ENCODE results near the gene RNU6-1.
A peak's percentile ranks its signal among the peaks of the same experiment; 100 is the strongest.

Gene RNU6-1

DNA sequence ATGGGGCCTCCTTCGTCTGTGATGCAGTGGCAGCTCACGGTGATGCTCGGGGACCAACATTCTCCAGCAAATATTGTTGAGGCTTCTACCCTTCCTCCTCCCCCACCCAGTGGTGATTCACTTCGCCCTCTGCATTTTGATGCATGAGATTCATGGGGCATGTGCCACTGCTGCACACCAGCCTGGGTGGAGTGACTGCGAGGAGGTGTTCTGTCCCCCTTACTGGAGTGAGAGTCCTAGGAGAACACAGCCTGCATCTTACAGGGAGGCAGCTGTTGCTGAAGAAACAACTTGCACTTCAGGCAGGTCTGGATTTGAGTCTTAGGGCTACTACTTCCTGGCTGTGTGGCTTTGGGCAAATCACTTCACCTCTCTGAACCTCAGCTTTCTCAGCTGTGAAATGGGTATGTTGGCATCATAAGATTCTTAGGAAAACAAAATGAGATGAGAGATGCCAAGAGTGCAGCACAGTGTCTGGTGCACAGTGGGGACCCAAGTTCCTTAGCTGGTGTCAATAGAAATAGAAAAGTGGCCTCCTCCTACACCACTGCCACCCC, 24.7 kb downstream of the RNU6-1 start:
- Histone ChIP-seq H2BK120ac (ENCODE audit: low read depth, low read length) (no peak overlapping the region), H3K9ac (ENCODE audit: low read depth, low read length, poor library complexity) (no peak overlapping the region), H3K14ac (ENCODE audit: low read length) (no peak overlapping the region), H3K9me3 (replicated peaks in 1 of 2; ENCODE audit: control insufficient read depth in 2 of 2, insufficient read depth in 1 of 2, low read depth in 1 of 2, low read length in 2 of 2) (peaks cover 10 to 19% of the 10 kb centered on the region in 2 donors), H3K27ac (replicated peaks; ENCODE audit: low read length) (no peak overlapping the region), H3K4ac (ENCODE audit: low read length) (no peak overlapping the region), H3K23ac (ENCODE audit: low read depth, low read length, poor library complexity) (no peak overlapping the region), H2BK15ac (ENCODE audit: low read length) (no peak overlapping the region), H3K18ac (ENCODE audit: low read length) (no peak overlapping the region), H2BK12ac (ENCODE audit: low read length) (no peak overlapping the region), H3K27me3 (ENCODE audit: control insufficient read depth in 3 of 3, insufficient read depth in 3 of 3, low read depth in 1 of 3, low read length in 3 of 3) (peaks cover 9 to 33% (median 27%) of the 10 kb centered on the region in 3 experiments), H2BK5ac (ENCODE audit: low read length) (no peak overlapping the region), H3K79me1 (ENCODE audit: low read depth, low read length) (no peaks in the 10 kb centered on the region), H3K4me2 (ENCODE audit: insufficient read depth, low read length, poor library complexity, severe bottlenecking) (no peak overlapping the region), H4K8ac (ENCODE audit: low read depth, low read length) (no peak overlapping the region), H2AFZ (ENCODE audit: low read length) (no peak overlapping the region), H3K4me3 (ENCODE audit: low read length in 2 of 2) (no peak overlapping the region), H2AK5ac (ENCODE audit: low read depth, low read length) (no peak overlapping the region), H4K91ac (ENCODE audit: low read depth, low read length, poor library complexity) (no peak overlapping the region), H3K4me1 (ENCODE audit: control insufficient read depth in 2 of 2, insufficient read depth in 1 of 2, low read depth in 1 of 2, low read length in 2 of 2) (peaks cover 0 to 10% of the 10 kb centered on the region in 2 donors), H3K36me3 (replicated peaks in 1 of 2; ENCODE audit: control insufficient read depth in 2 of 2, insufficient read depth in 2 of 2, low read length in 2 of 2) (no peaks in the 10 kb centered on the region)
- no CpG with 5 or more reads among the region's 5 CpGs for WGBS, 2 donors (ENCODE audit: extremely low coverage in 2 of 2, insufficient read length in 2 of 2, insufficient replicate concordance in 1 of 2)
- no peak for DNase-seq (ENCODE audit: low spot score)

DNA sequence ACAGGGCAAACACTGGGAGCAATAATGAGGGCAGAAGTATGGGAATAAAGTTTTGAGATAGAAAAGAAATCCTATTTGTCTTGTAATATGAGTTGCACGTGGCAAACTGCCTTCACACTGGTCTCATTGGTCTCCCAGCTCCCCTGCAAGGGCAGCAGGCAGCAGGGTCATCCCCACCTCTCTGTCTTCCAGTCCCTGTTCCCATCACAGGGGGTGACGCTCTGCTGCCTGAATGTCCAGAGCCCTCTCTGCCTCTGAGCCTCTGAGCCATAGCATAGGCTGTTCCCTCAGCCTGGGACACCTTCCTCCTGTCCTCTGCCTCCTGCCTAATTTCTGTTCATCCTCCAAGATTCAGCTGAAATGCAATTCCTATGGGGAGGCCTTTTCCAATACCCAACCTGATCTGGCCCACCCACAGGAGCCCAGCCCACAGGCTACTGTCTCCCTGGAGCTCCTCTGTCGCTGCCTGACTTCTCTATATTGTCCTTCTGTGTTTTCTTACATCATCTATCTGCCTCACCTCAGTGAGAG, 26.7 kb downstream of the RNU6-1 start:
- Histone ChIP-seq H3K4me3 (ENCODE audit: low read length in 2 of 2) (no peak overlapping the region), H2BK15ac (ENCODE audit: low read length) (no peak overlapping the region), H3K4me2 (ENCODE audit: insufficient read depth, low read length, poor library complexity, severe bottlenecking) (no peak overlapping the region), H4K8ac (ENCODE audit: low read depth, low read length) (no peak overlapping the region), H3K9me3 (replicated peaks in 1 of 2; ENCODE audit: control insufficient read depth in 2 of 2, insufficient read depth in 1 of 2, low read depth in 1 of 2, low read length in 2 of 2) (peaks cover 6 to 19% of the 10 kb centered on the region in 2 donors), H2BK120ac (ENCODE audit: low read depth, low read length) (no peak overlapping the region), H4K91ac (ENCODE audit: low read depth, low read length, poor library complexity) (no peak overlapping the region), H3K27ac (replicated peaks; ENCODE audit: low read length) (no peak overlapping the region), H3K79me1 (ENCODE audit: low read depth, low read length) (no peaks in the 10 kb centered on the region), H3K23ac (ENCODE audit: low read depth, low read length, poor library complexity) (no peak overlapping the region), H2BK12ac (ENCODE audit: low read length) (no peak overlapping the region), H3K14ac (ENCODE audit: low read length) (peak overlapping the region; percentile 26), H2BK5ac (ENCODE audit: low read length) (no peak overlapping the region), H3K18ac (ENCODE audit: low read length) (peak overlapping the region; percentile 33), H3K4ac (ENCODE audit: low read length) (no peak overlapping the region), H2AFZ (ENCODE audit: low read length) (no peak overlapping the region), H3K4me1 (ENCODE audit: control insufficient read depth in 2 of 2, insufficient read depth in 1 of 2, low read depth in 1 of 2, low read length in 2 of 2) (peaks cover 0 to 16% of the 10 kb centered on the region in 2 donors), H3K9ac (ENCODE audit: low read depth, low read length, poor library complexity) (no peak overlapping the region), H2AK5ac (ENCODE audit: low read depth, low read length) (no peak overlapping the region), H3K36me3 (replicated peaks in 1 of 2; ENCODE audit: control insufficient read depth in 2 of 2, insufficient read depth in 2 of 2, low read length in 2 of 2) (no peaks in the 10 kb centered on the region), H3K27me3 (ENCODE audit: control insufficient read depth in 3 of 3, insufficient read depth in 3 of 3, low read depth in 1 of 3, low read length in 3 of 3) (peaks cover 0 to 15% (median 10%) of the 10 kb centered on the region in 3 experiments)
- no CpG with 5 or more reads among the region's 3 CpGs for WGBS, 2 donors (ENCODE audit: extremely low coverage in 2 of 2, insufficient read length in 2 of 2, insufficient replicate concordance in 1 of 2)
- DNase-seq (ENCODE audit: low spot score): no peak

DNA sequence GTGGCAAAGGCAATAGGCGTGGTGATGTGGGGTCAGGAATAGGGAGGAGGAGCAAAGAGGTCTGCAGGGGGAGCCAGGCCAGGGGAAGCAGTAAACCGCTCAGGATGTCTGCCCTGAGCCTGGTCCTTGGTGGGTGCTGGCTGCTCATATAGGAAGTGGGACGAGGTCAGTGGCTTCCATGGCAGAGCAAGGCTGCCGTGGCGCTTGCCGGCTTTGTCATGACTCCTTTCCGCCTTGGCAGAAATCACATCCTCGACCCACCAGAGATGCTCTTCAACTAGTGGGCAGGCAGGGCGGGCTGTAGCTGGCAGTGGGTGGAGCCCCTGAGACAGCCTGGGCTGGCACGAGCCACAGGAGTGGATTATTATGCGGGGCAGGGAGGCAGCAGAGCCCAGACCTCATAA, 27.6 kb downstream of the RNU6-1 start:
- no peak overlapping the region for H3K9ac ChIP-seq (ENCODE audit: low read depth, low read length, poor library complexity)
- H3K27me3 ChIP-seq (ENCODE audit: control insufficient read depth in 3 of 3, insufficient read depth in 3 of 3, low read depth in 1 of 3, low read length in 3 of 3): peaks cover 0 to 6% (median under 1%) of the 10 kb centered on the region in 3 experiments
- no peak overlapping the region for H3K4ac ChIP-seq (ENCODE audit: low read length)
- WGBS, 2 donors (ENCODE audit: extremely low coverage in 2 of 2, insufficient read length in 2 of 2, insufficient replicate concordance in 1 of 2): no CpG with 5 or more reads among the region's 11 CpGs
- H3K4me2 ChIP-seq (ENCODE audit: insufficient read depth, low read length, poor library complexity, severe bottlenecking): no peak overlapping the region
- H4K8ac ChIP-seq (ENCODE audit: low read depth, low read length): no peak overlapping the region
- H3K14ac ChIP-seq (ENCODE audit: low read length): no peak overlapping the region
- H3K27ac ChIP-seq (replicated peaks; ENCODE audit: low read length): no peak overlapping the region
- H3K79me1 ChIP-seq (ENCODE audit: low read depth, low read length): no peaks in the 10 kb centered on the region
- no peak overlapping the region for H2BK12ac ChIP-seq (ENCODE audit: low read length)
- H3K18ac ChIP-seq (ENCODE audit: low read length): peak overlapping the region; percentile 61
- peaks cover 5 to 18% of the 10 kb centered on the region in 2 donors for H3K9me3 ChIP-seq (replicated peaks in 1 of 2; ENCODE audit: control insufficient read depth in 2 of 2, insufficient read depth in 1 of 2, low read depth in 1 of 2, low read length in 2 of 2)
- H2BK120ac ChIP-seq (ENCODE audit: low read depth, low read length): peak overlapping the region; percentile 14
- peak overlapping the region; percentile 44 for H3K23ac ChIP-seq (ENCODE audit: low read depth, low read length, poor library complexity)
- no peaks in the 10 kb centered on the region for H3K36me3 ChIP-seq (replicated peaks in 1 of 2; ENCODE audit: control insufficient read depth in 2 of 2, insufficient read depth in 2 of 2, low read length in 2 of 2)
- H2BK15ac ChIP-seq (ENCODE audit: low read length): no peak overlapping the region
- no peak overlapping the region for H2BK5ac ChIP-seq (ENCODE audit: low read length)
- no peak overlapping the region for H2AFZ ChIP-seq (ENCODE audit: low read length)
- no peak for DNase-seq (ENCODE audit: low spot score)
- no peak overlapping the region for H2AK5ac ChIP-seq (ENCODE audit: low read depth, low read length)
- H4K91ac ChIP-seq (ENCODE audit: low read depth, low read length, poor library complexity): no peak overlapping the region
- H3K4me3 ChIP-seq (ENCODE audit: low read length in 2 of 2): peak overlapping the region in 1 of 2 donors; percentile 20
- H3K4me1 ChIP-seq (ENCODE audit: control insufficient read depth in 2 of 2, insufficient read depth in 1 of 2, low read depth in 1 of 2, low read length in 2 of 2): peaks cover 0 to 16% of the 10 kb centered on the region in 2 donors

DNA sequence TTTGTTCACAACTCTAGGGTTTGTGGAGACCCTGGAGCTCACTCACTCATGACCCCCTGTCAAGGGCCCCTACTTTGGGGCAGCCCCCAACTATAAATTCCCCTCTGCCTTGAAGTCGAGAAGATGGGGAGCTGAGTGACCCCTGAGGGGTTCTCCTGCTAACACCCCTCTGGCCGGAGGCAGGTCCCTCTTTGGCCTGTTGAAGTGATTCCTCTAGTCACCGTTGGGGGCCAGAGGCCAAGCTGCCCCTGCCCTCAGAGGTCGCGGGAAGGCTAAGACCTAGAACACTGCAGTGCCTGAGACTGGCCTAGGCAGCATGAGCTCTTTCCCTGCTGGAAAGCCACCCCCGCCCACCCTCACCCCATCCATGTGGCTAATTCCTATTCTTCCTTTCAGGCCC, 30.0 kb downstream of the RNU6-1 start:
- no peak overlapping the region for H3K14ac ChIP-seq (ENCODE audit: low read length)
- H3K4me1 ChIP-seq (ENCODE audit: control insufficient read depth in 2 of 2, insufficient read depth in 1 of 2, low read depth in 1 of 2, low read length in 2 of 2): peaks cover 10 to 30% of the 10 kb centered on the region in 2 donors
- no peak overlapping the region for H4K8ac ChIP-seq (ENCODE audit: low read depth, low read length)
- no peak overlapping the region for H4K91ac ChIP-seq (ENCODE audit: low read depth, low read length, poor library complexity)
- no peak overlapping the region for H2BK12ac ChIP-seq (ENCODE audit: low read length)
- no peak overlapping the region for H3K9ac ChIP-seq (ENCODE audit: low read depth, low read length, poor library complexity)
- H3K9me3 ChIP-seq (replicated peaks in 1 of 2; ENCODE audit: control insufficient read depth in 2 of 2, insufficient read depth in 1 of 2, low read depth in 1 of 2, low read length in 2 of 2): no peaks in the 10 kb centered on the region
- no peak for DNase-seq (ENCODE audit: low spot score)
- no peak overlapping the region for H2AFZ ChIP-seq (ENCODE audit: low read length)
- no peak overlapping the region for H2BK5ac ChIP-seq (ENCODE audit: low read length)
- H3K36me3 ChIP-seq (replicated peaks in 1 of 2; ENCODE audit: control insufficient read depth in 2 of 2, insufficient read depth in 2 of 2, low read length in 2 of 2): no peaks in the 10 kb centered on the region
- H3K18ac ChIP-seq (ENCODE audit: low read length): no peak overlapping the region
- H3K23ac ChIP-seq (ENCODE audit: low read depth, low read length, poor library complexity): no peak overlapping the region
- H3K4me3 ChIP-seq (ENCODE audit: low read length in 2 of 2): no peak overlapping the region
- no peak overlapping the region for H2BK15ac ChIP-seq (ENCODE audit: low read length)
- no peak overlapping the region for H2AK5ac ChIP-seq (ENCODE audit: low read depth, low read length)
- no peaks in the 10 kb centered on the region for H3K27me3 ChIP-seq (ENCODE audit: control insufficient read depth in 3 of 3, insufficient read depth in 3 of 3, low read depth in 1 of 3, low read length in 3 of 3)
- H3K79me1 ChIP-seq (ENCODE audit: low read depth, low read length): no peaks in the 10 kb centered on the region
- no peak overlapping the region for H3K4ac ChIP-seq (ENCODE audit: low read length)
- H3K4me2 ChIP-seq (ENCODE audit: insufficient read depth, low read length, poor library complexity, severe bottlenecking): no peak overlapping the region
- WGBS, 2 donors (ENCODE audit: extremely low coverage in 2 of 2, insufficient read length in 2 of 2, insufficient replicate concordance in 1 of 2): no CpG with 5 or more reads among the region's 6 CpGs
- H2BK120ac ChIP-seq (ENCODE audit: low read depth, low read length): no peak overlapping the region
- no peak overlapping the region for H3K27ac ChIP-seq (replicated peaks; ENCODE audit: low read length)

Measured in neuronal stem cell (in vitro differentiated cells).